Pancreas (tissue), 10 donors: ENCODE data around the gene PIR. TPM values are rescaled to one million over a fixed set of nuclear protein-coding genes. Genes with fewer than 3 reads are reported as not detected.

Source experiments
- ATAC-seq, 4 donors: fragments of 200-7000 bp; cut with Tn5 transposase; one replicate each; pipeline versions ENCODE4 v1.8.0 to v1.9.1; 2020; ENCODE audit warnings: mild to moderate bottlenecking in 4 of 4, moderate library complexity in 4 of 4
- DNase-seq, 6 donors: peaks; one replicate each; pipeline ENCODE4 v3.0.0-alpha.2; 2020
- FAIRE-seq: peaks from 2 replicates; lab custom pipeline; 2012; peaks lifted over from hg19 to GRCh38; lab: Jason Lieb, UNC
- H3K27ac ChIP-seq, 4 donors: fragments of 200-600 bp; sonication (generic); 1 replicate in 3 of 4; 2 replicates in 1 of 4; pipeline versions ENCODE4 v1.5.0 to v1.8.0; 2020
- H3K27me3 ChIP-seq, 4 donors: fragments of 200-600 bp; one replicate each; pipeline ENCODE4 v1.8.0; 2021
- H3K36me3 ChIP-seq, 3 donors: fragments of 200-600 bp; sonication (generic) in 1 of 3; one replicate each; pipeline versions ENCODE4 v1.5.0 to v1.8.0; 2020 to 2021
- H3K4me1 ChIP-seq, 3 donors: fragments of 200-600 bp; one replicate each; pipeline ENCODE4 v1.8.0; 2021
- H3K4me3 ChIP-seq, 4 donors: fragments of 200-600 bp; sonication (generic) in 2 of 4; one replicate each; pipeline versions ENCODE4 v1.5.0 to v1.8.0; 2020 to 2021
- H3K9me3 ChIP-seq, 4 donors: fragments of 200-600 bp; one replicate each; pipeline ENCODE4 v1.8.0; 2021
- WGBS, 2 donors: extraction: QIAGEN DNeasy Blood & Tissue Kit; methylation state at CpG; one replicate each; pipeline ENCODE4 v1.1.7; 2013; 5-methylcytosine and 5-hydroxymethylcytosine counted together
- intact Hi-C, 3 donors: fragments of 100-400 bp; cut with DNase I; formaldehyde crosslinking; loops; one replicate each; pipeline versions ENCODE4 v1.11.1 to v1.14.2; 2022
- polyA plus RNA-seq, 2 donors: library from polyadenylated mRNA; stranded (reverse); fragments of 200-250 nt; gene quantifications; one replicate each; pipeline ENCODE4 v1.2.3, GENCODE V29; 2013
- total RNA-seq, 6 donors: library from RNA; stranded (reverse); fragmentation: NEBNext Ultra II Directional in 4 of 6; extraction: Animal tissue kit (Norgen Biotek cat#: 25700) in 4 of 6; gene quantifications; one replicate each; pipeline versions ENCODE4 v1.2.1 to v1.2.4, GENCODE V29; 2021 to 2023
- TF ChIP-seq, protein P1 (sequence below), 4 donors: fragments of 200-600 bp; sonication (generic) in 3 of 4; IDR thresholded peaks; one replicate each; pipeline versions ENCODE4 v1.5.0 to v1.8.0; 2021; ENCODE audit warnings: antibody characterized with exemption in 4 of 4
- donor health status: healthy with polysubstance abuse.
- donor health status: DM: no; HTN: no; CAD: no; lungs with moderate emphysema.
- donor health status: DM: no; HTN: no; CAD: no.
- donor health status: control.
- donor health status: control.
- donor health status: Bipolar disorder and iron deficiency.
- donor health status: DM: yes; HTN: yes; CAD: no.
- donor health status: DM: no; HTN: no; CAD: no.
- donor health status: DM: no; HTN: no; CAD: no.
- donor health status: DM: yes; HTN: yes; CAD: no.

PIR gene
- total and polyA plus RNA-seq, 8 donors: 1.1 to 7.0 (median 1.9) TPM

DNA sequence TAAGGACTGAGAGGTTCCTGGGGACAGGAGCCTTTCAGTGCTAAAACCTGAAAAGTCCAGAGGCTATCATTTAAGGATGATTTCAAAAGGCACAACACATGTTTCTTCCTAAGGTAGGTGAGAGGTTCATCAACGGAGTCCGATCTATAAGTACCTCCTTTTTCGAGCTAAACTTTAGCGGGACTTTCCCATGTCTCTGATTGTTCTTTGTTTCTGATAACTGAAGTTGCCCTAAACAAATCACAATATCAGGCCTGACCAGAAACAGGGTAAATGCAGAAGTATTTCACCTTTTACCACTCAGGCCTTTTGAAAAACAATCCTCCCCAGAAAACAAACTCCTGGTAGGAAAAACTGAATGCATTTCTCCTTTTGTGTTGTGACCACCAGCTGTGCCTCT is 17.6 kb downstream of the PIR start:
- no peaks in the 10 kb centered on the region for H3K9me3 ChIP-seq
- TF ChIP-seq, protein P1, sequence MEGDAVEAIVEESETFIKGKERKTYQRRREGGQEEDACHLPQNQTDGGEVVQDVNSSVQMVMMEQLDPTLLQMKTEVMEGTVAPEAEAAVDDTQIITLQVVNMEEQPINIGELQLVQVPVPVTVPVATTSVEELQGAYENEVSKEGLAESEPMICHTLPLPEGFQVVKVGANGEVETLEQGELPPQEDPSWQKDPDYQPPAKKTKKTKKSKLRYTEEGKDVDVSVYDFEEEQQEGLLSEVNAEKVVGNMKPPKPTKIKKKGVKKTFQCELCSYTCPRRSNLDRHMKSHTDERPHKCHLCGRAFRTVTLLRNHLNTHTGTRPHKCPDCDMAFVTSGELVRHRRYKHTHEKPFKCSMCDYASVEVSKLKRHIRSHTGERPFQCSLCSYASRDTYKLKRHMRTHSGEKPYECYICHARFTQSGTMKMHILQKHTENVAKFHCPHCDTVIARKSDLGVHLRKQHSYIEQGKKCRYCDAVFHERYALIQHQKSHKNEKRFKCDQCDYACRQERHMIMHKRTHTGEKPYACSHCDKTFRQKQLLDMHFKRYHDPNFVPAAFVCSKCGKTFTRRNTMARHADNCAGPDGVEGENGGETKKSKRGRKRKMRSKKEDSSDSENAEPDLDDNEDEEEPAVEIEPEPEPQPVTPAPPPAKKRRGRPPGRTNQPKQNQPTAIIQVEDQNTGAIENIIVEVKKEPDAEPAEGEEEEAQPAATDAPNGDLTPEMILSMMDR (IDR thresholded peaks at IDR 0.05): no peak
- H3K4me1 ChIP-seq: no peaks in the 10 kb centered on the region
- WGBS, 2 donors: 64 to 66% methylated on average over 4 of the region's 4 CpGs
- no peaks in the 10 kb centered on the region for H3K36me3 ChIP-seq
- intact Hi-C loops: no loop called here
- no peak for FAIRE-seq
- no peak for ATAC-seq
- no peak overlapping the region for H3K27ac ChIP-seq
- no peaks in the 10 kb centered on the region for H3K27me3 ChIP-seq
- no peak for DNase-seq
- no peak overlapping the region for H3K4me3 ChIP-seq

DNA sequence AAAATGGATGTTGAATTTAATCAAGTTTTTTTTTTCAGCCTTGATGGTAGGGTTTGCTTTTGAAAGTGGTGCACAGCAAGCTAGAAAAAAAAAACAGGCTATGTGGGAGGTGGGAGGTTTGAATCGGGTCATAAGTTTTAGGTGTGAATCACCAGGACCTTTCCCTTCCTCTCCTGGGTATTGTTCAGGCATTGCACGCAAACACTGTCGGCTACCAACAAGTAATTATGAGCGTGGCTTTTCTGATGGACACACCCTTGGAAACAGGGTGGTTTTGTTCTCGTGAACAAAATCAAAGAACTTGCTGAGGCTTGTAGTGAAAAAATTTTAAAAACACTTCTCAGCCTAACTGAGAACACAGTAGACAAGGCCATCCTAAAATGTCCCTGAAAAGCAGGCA is 18.1 kb downstream of the PIR start:
- WGBS, 2 donors: 58 to 67% methylated on average over 5 of the region's 5 CpGs
- Histone ChIP-seq H3K27me3 (no peaks in the 10 kb centered on the region), H3K4me3 (no peak overlapping the region), H3K36me3 (no peaks in the 10 kb centered on the region), H3K9me3 (no peaks in the 10 kb centered on the region), H3K27ac (no peak overlapping the region), H3K4me1 (no peaks in the 10 kb centered on the region)
- no peak for DNase-seq
- no peak for ATAC-seq
- TF ChIP-seq, protein P1 (IDR thresholded peaks at IDR 0.05): no peak
- FAIRE-seq: no peak
- intact Hi-C loops: no loop called here

DNA sequence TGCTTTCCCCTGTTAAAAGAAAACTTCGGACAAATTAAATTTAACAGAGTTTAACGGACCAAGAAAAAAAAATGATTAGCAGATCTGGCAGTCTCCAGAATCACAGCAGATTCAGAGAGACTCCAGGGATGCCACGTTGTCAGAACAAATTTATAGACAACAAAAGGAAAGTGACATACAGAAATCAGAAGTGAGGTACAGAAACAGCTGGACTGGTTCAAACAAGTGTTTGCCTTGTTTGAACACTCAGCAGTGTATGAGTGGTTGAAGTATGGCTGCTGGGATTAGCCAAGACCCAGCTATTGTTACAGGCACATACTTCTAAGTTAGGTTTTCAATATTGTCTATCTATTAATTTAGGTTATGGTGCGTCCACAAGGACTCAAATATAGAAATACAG is 19.1 kb downstream of the PIR start:
- ATAC-seq: no peak
- DNase-seq: no peak
- H3K36me3 ChIP-seq: no peaks in the 10 kb centered on the region
- no peaks in the 10 kb centered on the region for H3K27me3 ChIP-seq
- no peak overlapping the region for H3K27ac ChIP-seq
- no peak overlapping the region for H3K4me3 ChIP-seq
- TF ChIP-seq, protein P1 (IDR thresholded peaks at IDR 0.05): no peak
- no peaks in the 10 kb centered on the region for H3K4me1 ChIP-seq
- FAIRE-seq: peak; percentile 51
- intact Hi-C loops: no loop called here
- H3K9me3 ChIP-seq: no peaks in the 10 kb centered on the region
- WGBS, 2 donors: 73 to 75% methylated on average over 4 of the region's 4 CpGs

DNA sequence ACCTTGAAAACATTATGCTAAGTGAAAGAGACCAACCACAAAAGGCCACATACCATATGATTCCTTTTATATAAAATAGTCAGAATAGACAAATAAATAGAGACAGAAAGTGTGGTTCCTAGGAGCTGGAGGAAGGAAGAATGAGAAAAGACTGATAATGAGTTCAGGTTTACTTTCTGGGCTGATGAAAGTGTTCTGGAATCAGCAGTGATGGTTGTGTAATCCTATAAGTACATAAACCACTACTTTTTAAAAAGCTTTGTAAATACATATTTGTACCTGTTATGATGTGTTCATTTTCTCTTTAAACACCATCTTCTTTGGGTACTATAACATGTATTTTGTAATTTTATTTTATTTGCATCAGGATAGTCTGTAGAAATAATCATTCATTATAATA is 20.6 kb downstream of the PIR start:
- ATAC-seq: no peak
- H3K27ac ChIP-seq: no peak overlapping the region
- H3K27me3 ChIP-seq: no peaks in the 10 kb centered on the region
- no peaks in the 10 kb centered on the region for H3K4me1 ChIP-seq
- no peak overlapping the region for H3K4me3 ChIP-seq
- intact Hi-C loops: no loop called here
- H3K9me3 ChIP-seq: no peaks in the 10 kb centered on the region
- TF ChIP-seq, protein P1 (IDR thresholded peaks at IDR 0.05): no peak
- no peak for DNase-seq
- H3K36me3 ChIP-seq: no peaks in the 10 kb centered on the region
- peak; percentile 57 for FAIRE-seq

DNA sequence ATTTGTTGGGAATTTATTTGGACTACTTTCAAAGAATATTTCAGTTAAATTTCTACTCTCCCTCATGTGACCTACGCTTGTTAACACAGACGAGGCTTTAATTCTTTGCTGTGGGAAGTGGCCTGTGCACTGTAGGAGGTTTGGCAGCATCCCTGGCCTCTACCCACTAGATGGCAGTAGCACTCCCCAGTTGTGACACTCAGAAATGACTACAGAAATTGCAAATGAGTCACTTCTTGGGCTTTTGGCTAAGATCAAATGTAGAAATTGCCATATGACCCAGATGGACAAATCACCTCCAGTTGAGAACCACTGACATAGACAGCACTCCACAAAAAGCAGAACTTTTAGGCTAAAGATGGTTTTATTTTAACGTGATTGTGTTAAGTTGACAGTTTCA is 22.1 kb downstream of the PIR start:
- TF ChIP-seq, protein P1 (IDR thresholded peaks at IDR 0.05): peak; percentile 71 to 82 (median 76)
- FAIRE-seq (peak; percentile 91), ATAC-seq (peak; percentile 75 to 93 (median 90)), DNase-seq (peak in 5 of 6 donors; percentile 17 to 74 (median 48))
- no peaks in the 10 kb centered on the region for H3K27me3 ChIP-seq
- WGBS, 2 donors: 16 to 19% methylated on average over 3 of the region's 3 CpGs
- no peak overlapping the region for H3K27ac ChIP-seq
- H3K36me3 ChIP-seq: no peaks in the 10 kb centered on the region
- H3K4me3 ChIP-seq: no peak overlapping the region
- no peaks in the 10 kb centered on the region for H3K4me1 ChIP-seq
- H3K9me3 ChIP-seq: no peaks in the 10 kb centered on the region
- intact Hi-C loops: no loop called here
